Tibial nerve (tissue), 4 donors: ENCODE measurements around the gene RIPOR3. TPM values are rescaled to one million over a fixed set of nuclear protein-coding genes. Genes with fewer than 3 reads are reported as not detected.

Experiments used
- DNase-seq, 2 donors: peaks; one replicate each; pipeline ENCODE4 v3.0.0-alpha.2; 2019; ENCODE audit warnings: low spot score in 2 of 2
- H3K27ac ChIP-seq, 4 donors: fragments of 200-600 bp; sonication (generic) in 3 of 4; one replicate each; pipeline ENCODE4 v1.5.1; 2017 to 2019; ENCODE audit warnings: mild to moderate bottlenecking in 1 of 4
- H3K27me3 ChIP-seq, 2 donors: fragments of 200-600 bp; sonication (generic) in 1 of 2; one replicate each; pipeline versions ENCODE4 v1.5.1 to v1.6.0; 2017 to 2019
- H3K36me3 ChIP-seq, 3 donors: fragments of 200-600 bp; sonication (generic); one replicate each; pipeline ENCODE4 v1.5.1; 2018 to 2019
- H3K4me1 ChIP-seq, 4 donors: fragments of 200-600 bp; sonication (generic) in 3 of 4; one replicate each; pipeline ENCODE4 v1.5.1; 2017 to 2019
- H3K4me3 ChIP-seq, 4 donors: fragments of 200-600 bp; sonication (generic) in 3 of 4; one replicate each; pipeline ENCODE4 v1.5.1; 2017 to 2019; ENCODE audit warnings: mild to moderate bottlenecking in 1 of 4, moderate library complexity in 1 of 4
- H3K9me3 ChIP-seq, 4 donors: fragments of 200-600 bp; sonication (generic) in 3 of 4; one replicate each; pipeline ENCODE4 v1.5.1; 2017 to 2019
- CTCF ChIP-seq, 5 experiments: fragments of 200-600 bp in 3 of 5; fragments of 450-650 bp in 2 of 5; sonication (generic) in 3 of 5; IDR thresholded peaks; one replicate each; pipeline ENCODE4 v1.5.1; 2016 to 2019; ENCODE audit warnings: antibody characterized with exemption in 5 of 5, mild to moderate bottlenecking in 3 of 5, moderate library complexity in 2 of 5
- EP300 ChIP-seq, 2 donors: sonication (generic); formaldehyde crosslinking; IDR thresholded peaks; one replicate each; pipeline ENCODE4 v1.6.1; 2017; ENCODE audit warnings: antibody characterized with exemption in 2 of 2, mild to moderate bottlenecking in 1 of 2
- POLR2A ChIP-seq, 2 donors: fragments of 450-650 bp; IDR thresholded peaks; one replicate each; pipeline ENCODE4 v1.6.1; 2017; ENCODE audit warnings: antibody characterized with exemption in 2 of 2, mild to moderate bottlenecking in 2 of 2, moderate library complexity in 2 of 2
- WGBS, 2 donors: methylation state at CpG; one replicate each; pipeline ENCODE4 v1.1.5; 2018; 5-methylcytosine and 5-hydroxymethylcytosine counted together
- total RNA-seq, 4 donors: library from RNA; depleted of rRNA; stranded (reverse); fragments of >200 nt; gene quantifications; one replicate each; pipeline ENCODE4 v1.1.0, GENCODE V29; 2016

Gene RIPOR3
- total RNA-seq, 4 donors from 2014 or later, result 24.5 to 73.0 (median 35.5) TPM

- Histone ChIP-seq H3K27ac (no peak overlapping the region), H3K36me3 (no peaks in the 10 kb centered on the region), H3K9me3 (no peaks in the 10 kb centered on the region), H3K4me3 (no peak overlapping the region), H3K27me3 (no peaks in the 10 kb centered on the region), H3K4me1 (no peaks in the 10 kb centered on the region)
- TF ChIP-seq CTCF (IDR thresholded peaks at IDR 0.05) (no peak), POLR2A (IDR thresholded peaks at IDR 0.05) (no peak), EP300 (IDR thresholded peaks at IDR 0.05) (no peak)
- no peak for DNase-seq
- 81 to 88% methylated on average over 6 of the region's 6 CpGs for WGBS, 2 donors
Measured at GRCh38 chr20:50615407-50615806, 75.9 kb downstream of the RIPOR3 start.

- H3K9me3 ChIP-seq, result no peaks in the 10 kb centered on the region
- H3K36me3 ChIP-seq, result no peaks in the 10 kb centered on the region
- H3K4me1 ChIP-seq, result no peaks in the 10 kb centered on the region
- H3K27ac ChIP-seq, result no peak overlapping the region
- 89 to 92% methylated on average over 15 of the region's 15 CpGs for WGBS, 2 donors
- TF ChIP-seq EP300 (IDR thresholded peaks at IDR 0.05) (no peak), POLR2A (IDR thresholded peaks at IDR 0.05) (no peak), CTCF (IDR thresholded peaks at IDR 0.05) (no peak)
- no peak for DNase-seq
- H3K27me3 ChIP-seq, result no peaks in the 10 kb centered on the region
- H3K4me3 ChIP-seq, result no peak overlapping the region
Measured at GRCh38 chr20:50613438-50614169, 77.7 kb downstream of the RIPOR3 start.

- peaks cover 0 to 7% (median 0%) of the 10 kb centered on the region in 3 donors for H3K36me3 ChIP-seq
- no peaks in the 10 kb centered on the region for H3K27me3 ChIP-seq
- H3K4me1 ChIP-seq, result no peaks in the 10 kb centered on the region
- H3K27ac ChIP-seq, result no peak overlapping the region
- 69% methylated on average over 15 of the region's 15 CpGs for WGBS, 2 donors
- DNase-seq, result no peak
- no peak for TF ChIP-seq POLR2A (IDR thresholded peaks at IDR 0.05)
- no peak for TF ChIP-seq CTCF (IDR thresholded peaks at IDR 0.05)
- no peak for TF ChIP-seq EP300 (IDR thresholded peaks at IDR 0.05)
- no peaks in the 10 kb centered on the region for H3K9me3 ChIP-seq
- no peak overlapping the region for H3K4me3 ChIP-seq
Measured at GRCh38 chr20:50611128-50611810, 80.1 kb downstream of the RIPOR3 start.

GRCh38 chr20:50610212-50610718 lies 81.1 kb downstream of the RIPOR3 start:
- Histone ChIP-seq H3K36me3 (peaks cover 0 to 7% (median 0%) of the 10 kb centered on the region in 3 donors), H3K9me3 (no peaks in the 10 kb centered on the region), H3K4me1 (no peaks in the 10 kb centered on the region), H3K27ac (no peak overlapping the region), H3K4me3 (no peak overlapping the region), H3K27me3 (no peaks in the 10 kb centered on the region)
- no peak for DNase-seq
- TF ChIP-seq POLR2A (IDR thresholded peaks at IDR 0.05), result no peak
- no peak for TF ChIP-seq CTCF (IDR thresholded peaks at IDR 0.05)
- TF ChIP-seq EP300 (IDR thresholded peaks at IDR 0.05), result no peak
- WGBS, 2 donors, result 73 to 80% methylated on average over 4 of the region's 4 CpGs

GRCh38 chr20:50609438-50609989 lies 81.8 kb downstream of the RIPOR3 start:
- Histone ChIP-seq H3K36me3 (peaks cover 0 to 7% (median 0%) of the 10 kb centered on the region in 3 donors), H3K27me3 (no peaks in the 10 kb centered on the region), H3K4me3 (no peak overlapping the region), H3K9me3 (no peaks in the 10 kb centered on the region), H3K27ac (no peak overlapping the region), H3K4me1 (no peaks in the 10 kb centered on the region)
- WGBS, 2 donors, result 93% methylated on average over 20 of the region's 28 CpGs; no CpG with 5 or more reads in 1 of the 2 donors
- TF ChIP-seq CTCF (IDR thresholded peaks at IDR 0.05), result no peak
- no peak for TF ChIP-seq EP300 (IDR thresholded peaks at IDR 0.05)
- TF ChIP-seq POLR2A (IDR thresholded peaks at IDR 0.05), result no peak
- no peak for DNase-seq
